Measurements from ENCODE around the gene PAK6.
A peak's percentile ranks its signal among the peaks of the same experiment; 100 is the strongest.

Gene PAK6

GRCh38 chr15:40292246-40292645 lies 53.4 kb downstream of the PAK6 start:
- DNase-seq (ENCODE audit: low read depth in 2 of 2): no peak

- DNase-seq (ENCODE audit: low read depth in 2 of 2): no peak
Observed at GRCh38 chr15:40293006-40293405, 54.1 kb downstream of the PAK6 start.

- DNase-seq (ENCODE audit: low read depth in 2 of 2): no peak
Observed at GRCh38 chr15:40293905-40294895, 55.3 kb downstream of the PAK6 start.

- DNase-seq (ENCODE audit: low read depth in 2 of 2): no peak
Observed at GRCh38 chr15:40295297-40295696, 56.4 kb downstream of the PAK6 start.

GRCh38 chr15:40295877-40296560 lies 57.2 kb downstream of the PAK6 start:
- DNase-seq (ENCODE audit: low read depth in 2 of 2): no peak

- DNase-seq (ENCODE audit: low read depth in 2 of 2): no peak
Observed at GRCh38 chr15:40296561-40297230, 57.8 kb downstream of the PAK6 start.

- DNase-seq (ENCODE audit: low read depth in 2 of 2): no peak
Observed at GRCh38 chr15:40297356-40297755, 58.5 kb downstream of the PAK6 start.

GRCh38 chr15:40298216-40298935 lies 59.5 kb downstream of the PAK6 start:
- DNase-seq (ENCODE audit: low read depth in 2 of 2): no peak

- no peak for DNase-seq (ENCODE audit: low read depth in 2 of 2)
Observed at GRCh38 chr15:40300367-40300766, 61.5 kb downstream of the PAK6 start.

- DNase-seq (ENCODE audit: low read depth in 2 of 2): no peak
Observed at GRCh38 chr15:40300771-40301170, 61.9 kb downstream of the PAK6 start.

GRCh38 chr15:40301467-40302179 lies 62.8 kb downstream of the PAK6 start:
- no peak for DNase-seq (ENCODE audit: low read depth in 2 of 2)

GRCh38 chr15:40302288-40302886 lies 63.5 kb downstream of the PAK6 start:
- DNase-seq (ENCODE audit: low read depth in 2 of 2): no peak

GRCh38 chr15:40302981-40303380 lies 64.1 kb downstream of the PAK6 start:
- no peak for DNase-seq (ENCODE audit: low read depth in 2 of 2)

- DNase-seq (ENCODE audit: low read depth in 2 of 2): no peak
Observed at GRCh38 chr15:40303576-40303975, 64.7 kb downstream of the PAK6 start.

- no peak for DNase-seq (ENCODE audit: low read depth in 2 of 2)
Observed at GRCh38 chr15:40305281-40305680, 66.4 kb downstream of the PAK6 start.

GRCh38 chr15:40306371-40306770 lies 67.5 kb downstream of the PAK6 start:
- no peak for DNase-seq (ENCODE audit: low read depth in 2 of 2)

GRCh38 chr15:40306908-40307307 lies 68.0 kb downstream of the PAK6 start:
- no peak for DNase-seq (ENCODE audit: low read depth in 2 of 2)

- peak in 1 of 2 donors; percentile 25 for DNase-seq (ENCODE audit: low read depth in 2 of 2)
Observed at GRCh38 chr15:40307421-40308211, 68.8 kb downstream of the PAK6 start, which contains the start of gene PLCB2. Gene PLCB2 (minus strand): TSS chr15:40307935. CDS start chr15:40307672, 263 bp downstream.

GRCh38 chr15:40309344-40309862 lies 70.5 kb downstream of the PAK6 start:
- no peak for DNase-seq (ENCODE audit: low read depth in 2 of 2)
